GM19452 (cell line): ENCODE measurements around the gene MUC20.
"Not testable (repeated sequence)": the region's sequence is repeated elsewhere in the genome, so short reads cannot be mapped to it uniquely, and the experiment has no call there.

Experiments
- ATAC-seq: cut with Tn5 transposase; IDR thresholded peaks from one replicate; pipeline ENCODE4 v1.9.1; 2021; ENCODE audit not compliant: unreplicated experiment

MUC20 gene

GRCh38 chr3:195728789-195729188, 8.0 kb downstream of the MUC20 start:
- not testable (repeated sequence) for ATAC-seq

GRCh38 chr3:195729476-195730251, 8.9 kb downstream of the MUC20 start:
- no peak for ATAC-seq

DNA sequence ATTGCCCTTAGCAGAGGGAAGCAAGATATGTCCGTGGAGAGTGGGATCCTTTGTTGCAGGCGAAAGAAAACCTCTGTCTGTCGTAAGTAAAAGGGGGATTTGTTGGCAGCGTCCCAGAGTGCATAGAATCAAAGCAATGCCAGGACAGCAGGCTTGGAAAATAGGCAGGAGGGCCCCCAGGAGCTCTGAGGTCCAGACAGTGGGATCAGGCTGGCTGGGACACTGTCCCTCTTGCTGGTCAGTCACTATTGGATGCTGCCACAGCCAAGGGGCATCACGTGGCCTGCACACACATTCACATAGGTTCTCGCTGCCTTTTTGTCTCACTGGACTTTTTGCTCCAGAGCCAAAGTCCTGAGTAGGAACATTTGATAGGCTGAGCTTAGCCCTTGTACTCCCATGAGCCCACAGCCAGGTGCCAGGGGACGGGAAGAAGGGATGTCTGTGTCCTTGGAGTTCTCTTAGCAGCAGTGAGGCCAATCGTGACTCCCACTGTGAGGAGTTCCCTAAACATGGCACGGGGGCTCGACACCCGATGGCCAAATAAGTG, 10.7 kb downstream of the MUC20 start:
- ATAC-seq: no peak

GRCh38 chr3:195732940-195733339, 12.2 kb downstream of the MUC20 start:
- no peak for ATAC-seq

DNA sequence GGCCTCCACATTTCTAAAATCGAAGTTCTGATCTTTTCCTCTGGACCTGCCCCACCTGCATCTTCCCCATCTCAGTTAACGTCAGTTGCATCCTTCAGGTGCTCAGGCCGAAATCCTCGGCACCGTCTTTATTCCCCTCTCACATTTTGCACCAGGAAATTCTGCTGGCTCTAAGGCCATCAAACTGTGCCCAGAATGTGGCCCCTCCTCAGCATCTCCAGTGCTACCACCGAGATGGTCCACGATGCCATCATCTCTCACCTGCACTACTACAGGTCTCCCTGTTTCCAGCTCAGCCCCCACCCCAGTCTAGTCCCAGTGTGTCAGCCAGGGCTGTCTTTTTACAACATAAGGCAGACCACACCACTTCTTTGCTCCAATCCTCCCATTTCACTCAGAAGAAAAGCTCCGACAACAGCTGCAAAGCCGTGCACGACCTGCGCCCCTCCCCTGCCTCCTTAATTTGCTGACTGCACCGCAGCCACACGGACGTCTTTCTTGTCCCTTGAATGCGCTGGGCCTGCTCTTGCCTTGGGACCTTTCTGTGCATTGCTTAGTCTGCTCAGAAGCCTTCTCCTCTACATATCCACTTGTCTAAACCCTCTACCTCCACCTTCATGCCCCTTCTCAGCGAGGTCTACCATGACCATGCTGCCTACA, 14.4 kb downstream of the MUC20 start:
- ATAC-seq: no peak

GRCh38 chr3:195736866-195737490, 16.2 kb downstream of the MUC20 start:
- no peak for ATAC-seq

GRCh38 chr3:195737782-195738181, 17.0 kb downstream of the MUC20 start:
- not testable (repeated sequence) for ATAC-seq

- ATAC-seq: no peak
Measured at GRCh38 chr3:195738274-195739044, 17.7 kb downstream of the MUC20 start.

GRCh38 chr3:195739561-195740111, 18.9 kb downstream of the MUC20 start:
- no peak for ATAC-seq

- ATAC-seq: no peak
Measured at GRCh38 chr3:195744437-195744836, 23.7 kb downstream of the MUC20 start.

DNA sequence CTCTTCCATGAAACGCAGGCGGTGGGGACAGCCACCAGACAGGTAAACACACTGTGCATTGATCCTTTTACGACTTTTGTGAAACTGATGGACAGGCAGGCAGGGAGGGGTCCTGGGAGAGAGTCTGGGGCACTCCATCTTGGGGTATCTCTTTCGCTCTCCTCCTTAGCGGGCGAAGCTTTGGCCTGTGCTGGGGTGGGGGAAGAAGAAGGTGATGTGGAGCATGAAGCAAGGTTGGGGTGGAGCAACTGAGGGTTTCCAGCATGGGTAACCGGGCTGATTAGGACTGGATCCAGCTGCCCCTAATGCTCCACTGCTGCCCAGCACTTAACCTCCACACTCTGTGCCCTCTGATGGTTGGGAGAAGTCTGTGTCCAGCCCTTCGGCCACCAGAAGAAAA, 25.6 kb downstream of the MUC20 start:
- ATAC-seq: no peak

- ATAC-seq: no peak
Measured at GRCh38 chr3:195746751-195747150, 26.0 kb downstream of the MUC20 start.

- ATAC-seq: no peak
Measured at GRCh38 chr3:195748661-195749060, 27.9 kb downstream of the MUC20 start.

GRCh38 chr3:195749101-195749500, 28.3 kb downstream of the MUC20 start:
- ATAC-seq: not testable (repeated sequence)

DNA sequence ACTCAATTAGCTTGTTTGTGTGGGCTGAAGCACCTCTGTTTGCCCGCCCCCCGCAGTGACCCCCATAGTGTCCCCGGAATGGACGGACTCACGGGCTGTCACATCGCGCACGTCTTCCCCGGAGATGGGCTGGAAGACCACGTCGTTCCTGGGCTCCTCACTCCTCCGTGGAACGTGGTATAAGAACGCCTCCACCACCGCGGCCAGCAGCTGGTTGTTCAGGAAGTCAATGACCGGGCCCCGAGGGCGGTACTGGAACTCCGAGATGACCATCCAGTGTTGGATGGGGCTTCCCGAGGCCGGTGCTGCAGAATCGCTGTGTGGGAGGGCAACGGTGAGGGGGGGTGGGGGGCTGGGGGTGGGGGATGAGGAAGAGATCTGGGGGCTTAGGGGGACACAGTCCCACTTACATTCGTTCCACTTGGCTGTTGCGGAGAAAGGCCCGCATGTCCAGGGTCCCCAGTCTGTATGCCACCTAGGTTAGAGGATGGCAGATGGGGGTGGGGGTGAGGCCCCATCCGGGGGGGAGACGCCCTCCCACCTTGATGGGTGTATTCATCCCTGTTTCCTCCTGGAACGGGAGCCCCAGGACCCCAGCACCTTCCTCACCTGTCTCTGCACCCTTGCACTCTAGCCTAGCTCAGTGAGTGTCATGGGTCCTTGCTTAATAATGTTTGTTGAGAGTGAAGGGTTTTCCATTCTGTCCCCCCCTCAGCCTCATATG, 30.2 kb downstream of the MUC20 start:
- ATAC-seq: no peak

DNA sequence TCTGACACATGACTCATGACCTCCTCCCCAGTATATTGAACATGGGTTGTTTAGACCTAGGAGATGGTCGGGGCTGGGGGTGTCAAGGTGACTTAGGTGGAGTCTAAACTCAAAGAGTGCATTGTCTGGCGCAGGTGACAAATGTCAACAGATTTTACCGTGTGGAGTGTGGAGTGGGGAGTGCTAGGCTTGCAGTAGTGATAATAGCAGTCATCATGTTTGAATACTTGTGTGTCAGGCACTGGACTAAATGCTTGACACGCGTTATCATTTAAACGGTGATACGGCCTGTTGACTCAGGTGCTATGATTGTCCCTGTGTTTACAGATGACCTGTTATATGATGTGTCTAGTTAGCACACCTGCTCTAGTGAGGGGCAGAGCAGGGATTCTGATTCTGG, 30.8 kb downstream of the MUC20 start:
- no peak for ATAC-seq

- no peak for ATAC-seq
Measured at GRCh38 chr3:195752066-195752465, 31.3 kb downstream of the MUC20 start.

DNA sequence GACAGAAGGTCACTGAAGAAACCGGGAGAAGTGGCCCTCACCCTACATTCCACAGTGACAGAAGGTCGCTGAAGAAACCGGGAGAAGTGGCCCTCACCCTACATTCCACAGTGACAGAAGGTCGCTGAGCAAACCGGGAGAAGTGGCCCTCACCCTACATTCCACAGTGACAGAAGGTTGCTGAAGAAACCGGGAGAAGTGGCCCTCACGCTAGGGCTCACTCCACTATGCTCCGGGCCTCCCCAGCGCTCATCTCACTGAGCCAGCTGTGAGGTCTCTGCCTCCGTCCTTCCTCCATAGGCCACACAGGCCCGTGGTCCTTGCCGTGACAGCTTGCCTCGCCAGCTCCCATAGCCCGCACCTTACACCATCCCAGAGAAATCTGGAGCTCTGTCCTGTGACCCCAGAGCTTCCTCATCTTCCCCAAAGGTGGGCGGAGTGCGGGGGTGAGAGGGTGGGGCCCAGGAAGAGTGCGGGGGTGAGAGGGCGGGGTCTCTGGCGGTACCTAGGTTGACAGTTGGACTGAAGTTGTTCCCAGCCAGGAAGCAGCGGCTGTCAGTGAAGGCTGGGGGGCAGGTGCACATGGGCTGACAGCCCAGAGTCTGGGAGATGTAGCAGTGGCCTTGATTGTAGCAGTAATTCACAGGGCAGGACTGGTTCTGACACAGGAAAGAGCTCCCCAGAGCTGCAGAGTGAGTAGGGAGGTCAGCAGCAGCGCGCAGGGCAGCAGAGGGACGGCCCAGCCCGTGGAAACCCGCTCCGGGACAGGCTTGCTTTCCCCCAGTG, 32.0 kb downstream of the MUC20 start:
- ATAC-seq: no peak

DNA sequence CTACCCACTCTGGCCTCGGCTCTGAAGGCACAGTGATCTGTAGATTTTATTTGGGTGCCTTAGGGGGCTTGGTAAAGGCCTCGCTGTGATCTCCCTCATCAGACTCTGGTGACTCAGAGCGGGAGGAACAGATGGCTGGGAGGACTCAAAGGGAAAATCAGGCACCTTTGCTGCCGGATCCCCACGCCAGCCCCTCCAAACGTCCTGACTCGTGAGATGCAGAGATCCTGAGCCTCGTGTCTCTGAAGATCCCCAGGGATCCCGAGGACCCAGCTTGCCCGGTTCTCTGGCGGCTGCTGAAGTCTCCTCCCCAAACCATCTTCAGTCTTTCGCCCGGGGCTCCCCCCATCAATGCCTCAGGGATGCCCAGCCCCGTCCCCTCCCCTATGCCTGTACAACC, 32.8 kb downstream of the MUC20 start:
- ATAC-seq: no peak
